Measurements from ENCODE around the gene PITX2. TPM values are rescaled to one million over a fixed set of nuclear protein-coding genes. Genes with fewer than 3 reads are reported as not detected.

Gene PITX2
- total RNA-seq (ENCODE audit: unreplicated experiment), result 1.3 TPM
- long read RNA-seq, partial matches to known transcripts, result 0 of 2 reads
- long read RNA-seq, other reads (novel, unspliced or antisense), result 1 of 2 reads

DNA sequence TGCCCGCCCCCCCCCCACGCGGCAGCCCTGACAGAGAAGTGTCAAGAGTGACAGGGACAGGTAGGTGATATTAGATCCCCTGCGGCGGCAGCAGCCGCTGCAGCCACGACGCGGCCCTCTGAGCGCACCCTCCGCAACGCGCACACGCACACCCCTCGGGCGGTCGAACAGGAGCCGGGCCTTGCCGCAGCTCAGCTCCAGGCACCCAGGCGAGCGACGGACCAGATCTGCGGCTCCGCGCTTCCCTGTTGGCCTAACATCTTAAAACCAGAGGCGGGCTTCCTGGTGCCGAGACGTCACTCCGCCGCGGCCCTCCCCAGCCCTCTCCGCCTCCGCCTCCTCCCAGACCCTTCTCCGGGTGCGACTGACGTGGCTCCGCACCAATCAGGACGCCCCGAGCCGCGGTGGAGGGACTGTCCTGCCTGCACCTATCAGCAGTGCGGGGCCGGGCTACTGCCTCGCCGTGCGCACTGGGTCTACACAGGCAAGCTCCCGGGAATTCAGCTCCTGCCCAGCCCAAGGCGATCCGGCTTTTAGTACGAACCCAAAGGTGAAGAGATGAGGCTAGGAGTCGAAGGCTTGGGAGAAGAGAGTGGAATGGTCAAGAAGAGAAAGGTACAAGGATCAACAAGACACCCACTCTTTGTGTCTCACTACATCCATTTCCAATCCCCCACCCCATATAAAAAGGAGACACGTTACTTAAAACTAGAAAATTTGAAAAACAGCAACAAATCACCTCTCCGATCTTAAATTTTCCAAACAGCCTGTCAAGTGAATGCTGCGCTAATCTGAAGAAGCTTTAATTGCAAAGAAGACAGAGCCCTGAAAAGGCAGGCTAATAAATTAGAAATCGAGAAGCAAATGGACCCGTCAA, at the start of gene PITX2:
Gene PITX2, minus strand, starts transcription at position 237 of the 877 bp plus-strand sequence. CDS start 617 bp downstream, outside the sequence.
- H3K4me3 Mint-ChIP-seq (ENCODE audit: unreplicated experiment), result peak within 1 kb of the TSS; percentile 91
- DNase-seq, result peak; percentile 100
- TF ChIP-seq, protein P1, sequence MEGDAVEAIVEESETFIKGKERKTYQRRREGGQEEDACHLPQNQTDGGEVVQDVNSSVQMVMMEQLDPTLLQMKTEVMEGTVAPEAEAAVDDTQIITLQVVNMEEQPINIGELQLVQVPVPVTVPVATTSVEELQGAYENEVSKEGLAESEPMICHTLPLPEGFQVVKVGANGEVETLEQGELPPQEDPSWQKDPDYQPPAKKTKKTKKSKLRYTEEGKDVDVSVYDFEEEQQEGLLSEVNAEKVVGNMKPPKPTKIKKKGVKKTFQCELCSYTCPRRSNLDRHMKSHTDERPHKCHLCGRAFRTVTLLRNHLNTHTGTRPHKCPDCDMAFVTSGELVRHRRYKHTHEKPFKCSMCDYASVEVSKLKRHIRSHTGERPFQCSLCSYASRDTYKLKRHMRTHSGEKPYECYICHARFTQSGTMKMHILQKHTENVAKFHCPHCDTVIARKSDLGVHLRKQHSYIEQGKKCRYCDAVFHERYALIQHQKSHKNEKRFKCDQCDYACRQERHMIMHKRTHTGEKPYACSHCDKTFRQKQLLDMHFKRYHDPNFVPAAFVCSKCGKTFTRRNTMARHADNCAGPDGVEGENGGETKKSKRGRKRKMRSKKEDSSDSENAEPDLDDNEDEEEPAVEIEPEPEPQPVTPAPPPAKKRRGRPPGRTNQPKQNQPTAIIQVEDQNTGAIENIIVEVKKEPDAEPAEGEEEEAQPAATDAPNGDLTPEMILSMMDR (IDR thresholded peaks at IDR 0.05; ENCODE audit: partially characterized antibody, unreplicated experiment), result no peak
- H3K27ac Mint-ChIP-seq (ENCODE audit: unreplicated experiment), result peak within 1 kb of the TSS; percentile 23
- H3K9me3 Mint-ChIP-seq (ENCODE audit: unreplicated experiment), result peaks cover 31% of the 10 kb centered on the region
- H3K27me3 Mint-ChIP-seq (ENCODE audit: unreplicated experiment), result peaks cover 58% of the 10 kb centered on the region
- peaks cover 4% of the 10 kb centered on the region for H3K36me3 Mint-ChIP-seq (ENCODE audit: unreplicated experiment)
- H3K4me1 Mint-ChIP-seq (ENCODE audit: low read depth, unreplicated experiment), result peaks cover 9% of the 10 kb centered on the region

DNA sequence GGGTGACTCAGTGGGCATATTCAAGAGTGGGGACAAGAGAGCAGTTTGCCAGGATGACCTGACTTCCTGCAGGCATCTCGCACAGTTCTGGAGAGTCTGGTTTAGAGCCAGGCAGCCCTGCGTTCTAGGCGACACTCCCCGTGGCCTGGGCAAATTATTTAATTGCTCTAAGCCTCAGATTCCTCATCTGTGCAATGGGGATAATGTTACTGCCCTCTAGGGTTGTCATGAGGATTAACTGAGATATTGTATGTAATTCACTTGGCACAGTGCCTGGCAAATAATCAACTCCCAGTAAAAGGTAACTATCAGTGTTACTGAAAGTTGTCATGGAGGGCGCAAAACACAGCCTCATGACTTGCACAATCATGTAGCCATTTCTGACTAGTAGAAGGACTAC, 48.8 kb upstream of the PITX2 start:
- H3K27me3 Mint-ChIP-seq (ENCODE audit: unreplicated experiment), result no peaks in the 10 kb centered on the region
- H3K4me3 Mint-ChIP-seq (ENCODE audit: unreplicated experiment), result no peak overlapping the region
- H3K4me1 Mint-ChIP-seq (ENCODE audit: low read depth, unreplicated experiment), result no peaks in the 10 kb centered on the region
- no peaks in the 10 kb centered on the region for H3K36me3 Mint-ChIP-seq (ENCODE audit: unreplicated experiment)
- H3K27ac Mint-ChIP-seq (ENCODE audit: unreplicated experiment), result no peak overlapping the region
- TF ChIP-seq, protein P1 (IDR thresholded peaks at IDR 0.05; ENCODE audit: partially characterized antibody, unreplicated experiment), result no peak
- H3K9me3 Mint-ChIP-seq (ENCODE audit: unreplicated experiment), result no peaks in the 10 kb centered on the region
- no peak for DNase-seq

DNA sequence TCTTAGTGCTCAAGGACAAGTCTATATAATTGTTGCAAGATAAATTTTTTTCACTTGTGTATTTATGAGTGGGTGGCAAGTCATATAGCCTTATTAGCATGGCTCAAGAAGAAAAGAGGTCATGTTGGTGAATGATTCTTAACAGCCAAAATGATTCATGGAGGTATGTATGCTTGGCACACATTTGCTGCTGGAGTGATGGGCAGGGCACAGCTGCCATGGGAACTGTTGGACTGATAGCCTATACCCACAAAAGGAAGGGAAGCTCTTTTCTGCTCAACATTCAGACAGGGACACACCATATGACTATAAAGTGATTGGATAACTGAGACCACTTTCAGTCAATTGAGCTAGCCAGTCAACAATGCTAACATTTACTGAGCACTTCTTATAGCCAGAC, 46.8 kb upstream of the PITX2 start:
- DNase-seq, result no peak
- no peaks in the 10 kb centered on the region for H3K27me3 Mint-ChIP-seq (ENCODE audit: unreplicated experiment)
- H3K27ac Mint-ChIP-seq (ENCODE audit: unreplicated experiment), result no peak overlapping the region
- no peaks in the 10 kb centered on the region for H3K9me3 Mint-ChIP-seq (ENCODE audit: unreplicated experiment)
- no peaks in the 10 kb centered on the region for H3K4me1 Mint-ChIP-seq (ENCODE audit: low read depth, unreplicated experiment)
- H3K4me3 Mint-ChIP-seq (ENCODE audit: unreplicated experiment), result no peak overlapping the region
- H3K36me3 Mint-ChIP-seq (ENCODE audit: unreplicated experiment), result no peaks in the 10 kb centered on the region
- TF ChIP-seq, protein P1 (IDR thresholded peaks at IDR 0.05; ENCODE audit: partially characterized antibody, unreplicated experiment), result no peak

DNA sequence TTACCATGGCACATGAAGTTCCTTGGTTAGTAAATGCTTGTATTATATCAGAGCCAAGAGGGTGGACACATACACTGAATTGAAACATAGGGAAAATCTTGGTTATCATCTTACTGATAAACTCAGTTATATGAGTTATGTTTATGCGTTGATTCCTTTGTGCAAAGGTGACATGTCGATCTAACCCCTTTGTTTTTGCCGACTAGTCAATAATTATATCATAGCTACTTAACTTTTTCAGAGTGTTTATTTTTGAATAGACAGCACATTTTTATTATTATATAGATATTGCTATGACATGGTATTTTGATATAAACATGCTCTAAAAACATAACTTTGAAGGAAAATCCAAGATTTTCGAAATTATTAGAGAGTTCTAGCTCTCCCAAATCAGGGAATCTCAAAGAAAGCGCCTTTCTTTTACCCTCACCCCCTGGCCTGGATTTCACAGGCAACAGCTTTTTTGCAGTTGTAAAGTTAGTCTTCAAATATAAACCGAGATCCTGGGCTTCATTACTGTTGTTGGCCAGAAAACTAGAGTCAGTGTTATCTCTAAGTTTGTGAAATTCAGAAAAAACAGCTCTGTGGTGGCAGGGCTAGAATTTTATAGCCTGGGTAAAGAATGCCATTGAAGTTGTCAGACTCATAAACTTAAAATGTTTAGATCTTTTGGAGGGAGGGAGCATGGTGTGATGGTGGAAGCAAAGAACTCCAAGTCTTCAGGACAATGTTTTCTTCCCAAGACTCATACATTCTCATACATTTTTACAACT, 45.8 kb upstream of the PITX2 start:
- Mint-ChIP-seq H3K36me3 (ENCODE audit: unreplicated experiment) (no peaks in the 10 kb centered on the region), H3K27ac (ENCODE audit: unreplicated experiment) (no peak overlapping the region), H3K9me3 (ENCODE audit: unreplicated experiment) (no peaks in the 10 kb centered on the region), H3K4me3 (ENCODE audit: unreplicated experiment) (no peak overlapping the region), H3K4me1 (ENCODE audit: low read depth, unreplicated experiment) (no peaks in the 10 kb centered on the region), H3K27me3 (ENCODE audit: unreplicated experiment) (no peaks in the 10 kb centered on the region)
- TF ChIP-seq, protein P1 (IDR thresholded peaks at IDR 0.05; ENCODE audit: partially characterized antibody, unreplicated experiment), result no peak
- DNase-seq, result no peak
